Measurements from ENCODE around the gene HS3ST3A1. TPM values are rescaled to one million over a fixed set of nuclear protein-coding genes. Genes with fewer than 3 reads are reported as not detected.
A peak's percentile ranks its signal among the peaks of the same experiment; 100 is the strongest.

The HS3ST3A1 gene
- total and polyA plus RNA-seq, 4 donors = 0.40 to 6.5 (median 2.5) TPM

DNA sequence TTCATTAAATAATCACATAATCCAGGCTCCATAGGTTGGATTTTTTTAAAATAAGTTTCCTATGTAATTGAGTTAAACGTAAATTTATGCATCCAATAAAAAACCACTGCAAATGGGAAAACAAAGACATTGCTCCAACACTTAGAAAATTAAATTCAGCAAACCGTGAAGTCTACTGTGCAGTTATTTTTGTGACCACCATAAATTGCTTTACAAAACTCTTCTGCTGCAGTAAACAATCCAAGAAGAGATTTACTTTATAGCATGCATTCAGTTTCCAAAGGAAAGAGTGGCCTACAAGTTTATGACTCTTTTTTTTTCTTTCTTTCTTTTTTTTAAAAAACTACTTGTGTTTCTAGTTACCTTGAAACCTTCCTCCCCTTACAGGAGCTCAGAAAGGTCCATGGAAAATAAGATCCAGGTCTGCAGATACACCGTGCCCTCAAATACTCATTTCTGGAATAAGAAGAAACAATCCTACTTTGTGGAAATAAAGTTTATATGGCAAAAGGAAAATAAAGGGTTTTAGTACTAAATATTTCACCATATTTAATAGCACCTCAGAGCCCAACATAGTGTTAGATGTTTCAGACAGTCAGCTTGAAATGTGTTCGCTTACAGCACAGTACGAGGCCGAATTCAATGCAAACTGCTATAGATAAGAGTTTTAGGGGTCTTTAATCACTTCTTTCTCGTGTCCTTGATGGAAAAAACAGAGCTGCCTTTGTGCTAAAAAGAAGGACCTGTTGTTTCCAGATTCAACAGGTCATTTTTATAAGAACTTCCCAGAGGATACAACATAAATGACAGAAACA is 3.2 kb downstream of the HS3ST3A1 start:
- Histone ChIP-seq H3K9ac (ENCODE audit: low read depth in 1 of 2, low read length in 2 of 2) (peak overlapping the region in 1 of 2 donors; percentile 13), H3K27ac (ENCODE audit: low read depth in 1 of 2, low read length in 2 of 2) (no peak overlapping the region)

DNA sequence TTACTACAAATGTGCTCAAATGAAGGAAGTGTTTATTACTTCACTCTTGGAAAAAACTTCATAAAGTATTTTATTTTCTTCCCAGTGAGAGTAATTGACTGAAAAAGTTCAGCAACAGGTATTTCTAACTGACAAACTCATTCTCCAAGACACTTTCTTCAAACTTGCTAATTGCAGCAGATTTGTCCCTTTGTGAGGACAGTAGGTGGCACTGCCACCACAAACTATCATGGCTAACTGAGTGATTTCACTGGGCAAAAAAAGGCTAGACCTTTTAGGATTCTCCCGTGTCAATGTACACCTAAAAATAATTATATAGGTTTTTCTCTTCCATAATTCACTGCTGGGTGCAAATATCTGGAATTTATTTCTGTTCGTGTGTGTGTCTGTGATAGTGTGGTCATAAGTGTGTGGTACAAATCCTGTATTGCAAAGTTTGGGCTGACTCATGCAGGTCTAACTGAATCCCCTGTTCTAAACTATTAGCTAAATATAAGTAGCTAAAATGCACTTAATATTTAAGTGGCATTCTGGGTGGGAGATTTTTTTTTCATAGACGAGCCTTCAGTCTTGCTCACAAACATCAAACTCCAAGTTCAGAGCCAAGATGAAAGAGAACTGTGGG is 3.9 kb downstream of the HS3ST3A1 start:
- no peak overlapping the region for H3K9ac ChIP-seq (ENCODE audit: low read depth in 1 of 2, low read length in 2 of 2)
- DNase-seq (ENCODE audit: low spot score) = no peak
- WGBS = 14% methylated on average over 3 of the region's 3 CpGs
- H3K4me3 ChIP-seq (ENCODE audit: low read depth in 1 of 3, low read length in 3 of 3) = no peak overlapping the region
- no peaks in the 10 kb centered on the region for H3K36me3 ChIP-seq (ENCODE audit: control insufficient read depth in 4 of 4, insufficient read depth in 3 of 4, low read depth in 1 of 4, low read length in 3 of 4)
- TF ChIP-seq SP1 (IDR thresholded peaks at IDR 0.05) (no peak), FOXA1 (IDR thresholded peaks at IDR 0.05) (peak; percentile 22), RAD21 (IDR thresholded peaks at IDR 0.05) (peak; percentile 88 to 91), FOXA2 (IDR thresholded peaks at IDR 0.05) (no peak)
- TF ChIP-seq, protein P1, sequence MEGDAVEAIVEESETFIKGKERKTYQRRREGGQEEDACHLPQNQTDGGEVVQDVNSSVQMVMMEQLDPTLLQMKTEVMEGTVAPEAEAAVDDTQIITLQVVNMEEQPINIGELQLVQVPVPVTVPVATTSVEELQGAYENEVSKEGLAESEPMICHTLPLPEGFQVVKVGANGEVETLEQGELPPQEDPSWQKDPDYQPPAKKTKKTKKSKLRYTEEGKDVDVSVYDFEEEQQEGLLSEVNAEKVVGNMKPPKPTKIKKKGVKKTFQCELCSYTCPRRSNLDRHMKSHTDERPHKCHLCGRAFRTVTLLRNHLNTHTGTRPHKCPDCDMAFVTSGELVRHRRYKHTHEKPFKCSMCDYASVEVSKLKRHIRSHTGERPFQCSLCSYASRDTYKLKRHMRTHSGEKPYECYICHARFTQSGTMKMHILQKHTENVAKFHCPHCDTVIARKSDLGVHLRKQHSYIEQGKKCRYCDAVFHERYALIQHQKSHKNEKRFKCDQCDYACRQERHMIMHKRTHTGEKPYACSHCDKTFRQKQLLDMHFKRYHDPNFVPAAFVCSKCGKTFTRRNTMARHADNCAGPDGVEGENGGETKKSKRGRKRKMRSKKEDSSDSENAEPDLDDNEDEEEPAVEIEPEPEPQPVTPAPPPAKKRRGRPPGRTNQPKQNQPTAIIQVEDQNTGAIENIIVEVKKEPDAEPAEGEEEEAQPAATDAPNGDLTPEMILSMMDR (IDR thresholded peaks at IDR 0.05; ENCODE audit: low read depth, low read length, missing input control) = peak; percentile 58
- H3K27me3 ChIP-seq (ENCODE audit: control insufficient read depth in 4 of 4, insufficient read depth in 4 of 4, low read length in 3 of 4) = peaks cover 0 to 4% (median under 1%) of the 10 kb centered on the region in 4 donors
- no peaks in the 10 kb centered on the region for H3K9me3 ChIP-seq (ENCODE audit: control insufficient read depth in 4 of 4, low read length in 3 of 4)
- H3K4me1 ChIP-seq (ENCODE audit: control insufficient read depth in 4 of 4, insufficient read depth in 4 of 4, low read length in 3 of 4) = peaks cover 14 to 19% (median 17%) of the 10 kb centered on the region in 4 donors
- H3K27ac ChIP-seq (ENCODE audit: low read depth in 1 of 2, low read length in 2 of 2) = no peak overlapping the region

More for the DNA sequence above, 3.2 kb downstream of the HS3ST3A1 start:
- H3K4me3 ChIP-seq (ENCODE audit: low read depth in 1 of 3, low read length in 3 of 3) = no peak overlapping the region
- no peaks in the 10 kb centered on the region for H3K36me3 ChIP-seq (ENCODE audit: control insufficient read depth in 4 of 4, insufficient read depth in 3 of 4, low read depth in 1 of 4, low read length in 3 of 4)
- no peaks in the 10 kb centered on the region for H3K9me3 ChIP-seq (ENCODE audit: control insufficient read depth in 4 of 4, low read length in 3 of 4)
- TF ChIP-seq RAD21 (IDR thresholded peaks at IDR 0.05) (no peak), GABPA (IDR thresholded peaks at IDR 0.05 in 1 of 2, conservative IDR thresholded peaks at IDR 0.05 in 1 of 2) (no peak), NR2F2 (IDR thresholded peaks at IDR 0.05) (no peak), EGR1 (IDR thresholded peaks at IDR 0.05; ENCODE audit: low read depth in 2 of 2) (no peak), RXRA (IDR thresholded peaks at IDR 0.05) (no peak), YY1 (IDR thresholded peaks at IDR 0.05) (no peak), FOXA2 (IDR thresholded peaks at IDR 0.05) (no peak), HNF4G (IDR thresholded peaks at IDR 0.05) (no peak), HNF4A (conservative IDR thresholded peaks at IDR 0.05) (no peak), SP1 (IDR thresholded peaks at IDR 0.05) (no peak), JUND (IDR thresholded peaks at IDR 0.05) (no peak), FOXA1 (IDR thresholded peaks at IDR 0.05) (no peak)
- TF ChIP-seq, protein P2, sequence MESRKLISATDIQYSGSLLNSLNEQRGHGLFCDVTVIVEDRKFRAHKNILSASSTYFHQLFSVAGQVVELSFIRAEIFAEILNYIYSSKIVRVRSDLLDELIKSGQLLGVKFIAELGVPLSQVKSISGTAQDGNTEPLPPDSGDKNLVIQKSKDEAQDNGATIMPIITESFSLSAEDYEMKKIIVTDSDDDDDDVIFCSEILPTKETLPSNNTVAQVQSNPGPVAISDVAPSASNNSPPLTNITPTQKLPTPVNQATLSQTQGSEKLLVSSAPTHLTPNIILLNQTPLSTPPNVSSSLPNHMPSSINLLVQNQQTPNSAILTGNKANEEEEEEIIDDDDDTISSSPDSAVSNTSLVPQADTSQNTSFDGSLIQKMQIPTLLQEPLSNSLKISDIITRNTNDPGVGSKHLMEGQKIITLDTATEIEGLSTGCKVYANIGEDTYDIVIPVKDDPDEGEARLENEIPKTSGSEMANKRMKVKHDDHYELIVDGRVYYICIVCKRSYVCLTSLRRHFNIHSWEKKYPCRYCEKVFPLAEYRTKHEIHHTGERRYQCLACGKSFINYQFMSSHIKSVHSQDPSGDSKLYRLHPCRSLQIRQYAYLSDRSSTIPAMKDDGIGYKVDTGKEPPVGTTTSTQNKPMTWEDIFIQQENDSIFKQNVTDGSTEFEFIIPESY (IDR thresholded peaks at IDR 0.05) = no peak
- TF ChIP-seq, protein P3, sequence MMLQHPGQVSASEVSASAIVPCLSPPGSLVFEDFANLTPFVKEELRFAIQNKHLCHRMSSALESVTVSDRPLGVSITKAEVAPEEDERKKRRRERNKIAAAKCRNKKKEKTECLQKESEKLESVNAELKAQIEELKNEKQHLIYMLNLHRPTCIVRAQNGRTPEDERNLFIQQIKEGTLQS (IDR thresholded peaks at IDR 0.05) = no peak
- TF ChIP-seq, protein P4, sequence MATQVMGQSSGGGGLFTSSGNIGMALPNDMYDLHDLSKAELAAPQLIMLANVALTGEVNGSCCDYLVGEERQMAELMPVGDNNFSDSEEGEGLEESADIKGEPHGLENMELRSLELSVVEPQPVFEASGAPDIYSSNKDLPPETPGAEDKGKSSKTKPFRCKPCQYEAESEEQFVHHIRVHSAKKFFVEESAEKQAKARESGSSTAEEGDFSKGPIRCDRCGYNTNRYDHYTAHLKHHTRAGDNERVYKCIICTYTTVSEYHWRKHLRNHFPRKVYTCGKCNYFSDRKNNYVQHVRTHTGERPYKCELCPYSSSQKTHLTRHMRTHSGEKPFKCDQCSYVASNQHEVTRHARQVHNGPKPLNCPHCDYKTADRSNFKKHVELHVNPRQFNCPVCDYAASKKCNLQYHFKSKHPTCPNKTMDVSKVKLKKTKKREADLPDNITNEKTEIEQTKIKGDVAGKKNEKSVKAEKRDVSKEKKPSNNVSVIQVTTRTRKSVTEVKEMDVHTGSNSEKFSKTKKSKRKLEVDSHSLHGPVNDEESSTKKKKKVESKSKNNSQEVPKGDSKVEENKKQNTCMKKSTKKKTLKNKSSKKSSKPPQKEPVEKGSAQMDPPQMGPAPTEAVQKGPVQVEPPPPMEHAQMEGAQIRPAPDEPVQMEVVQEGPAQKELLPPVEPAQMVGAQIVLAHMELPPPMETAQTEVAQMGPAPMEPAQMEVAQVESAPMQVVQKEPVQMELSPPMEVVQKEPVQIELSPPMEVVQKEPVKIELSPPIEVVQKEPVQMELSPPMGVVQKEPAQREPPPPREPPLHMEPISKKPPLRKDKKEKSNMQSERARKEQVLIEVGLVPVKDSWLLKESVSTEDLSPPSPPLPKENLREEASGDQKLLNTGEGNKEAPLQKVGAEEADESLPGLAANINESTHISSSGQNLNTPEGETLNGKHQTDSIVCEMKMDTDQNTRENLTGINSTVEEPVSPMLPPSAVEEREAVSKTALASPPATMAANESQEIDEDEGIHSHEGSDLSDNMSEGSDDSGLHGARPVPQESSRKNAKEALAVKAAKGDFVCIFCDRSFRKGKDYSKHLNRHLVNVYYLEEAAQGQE (IDR thresholded peaks at IDR 0.05) = no peak
- DNase-seq (ENCODE audit: low spot score) = no peak
- 73% methylated on average over 7 of the region's 7 CpGs for WGBS
- H3K27me3 ChIP-seq (ENCODE audit: control insufficient read depth in 4 of 4, insufficient read depth in 4 of 4, low read length in 3 of 4) = peaks cover 0 to 7% (median under 1%) of the 10 kb centered on the region in 4 donors
- H3K4me1 ChIP-seq (ENCODE audit: control insufficient read depth in 4 of 4, insufficient read depth in 4 of 4, low read length in 3 of 4) = peaks cover 14 to 19% (median 17%) of the 10 kb centered on the region in 4 donors
